Neuron (in vitro differentiated cells): Measurements from ENCODE around the gene LRRC61.
A peak's percentile ranks its signal among the peaks of the same experiment; 100 is the strongest.

Experiments
- H2AFZ ChIP-seq: one replicate; pipeline ENCODE4 v1.6.1; 2013; ENCODE audit warnings: low read depth, mild to moderate bottlenecking, inconsistent platforms, low read length, moderate library complexity
- H3K27me3 ChIP-seq: one replicate; pipeline ENCODE4 v1.6.1; 2013; ENCODE audit warnings: low read length; ENCODE audit not compliant: insufficient read depth
- H3K36me3 ChIP-seq: one replicate; pipeline ENCODE4 v1.6.1; 2013; ENCODE audit warnings: low read length; ENCODE audit not compliant: insufficient read depth
- H3K4me1 ChIP-seq: one replicate; pipeline ENCODE4 v1.6.1; 2013; ENCODE audit warnings: low read length; ENCODE audit not compliant: insufficient read depth
- H3K4me3 ChIP-seq: 2 replicates; pipeline ENCODE4 v1.5.1; 2013; ENCODE audit warnings: mild to moderate bottlenecking, low read length, moderate library complexity
- H3K9me3 ChIP-seq: one replicate; pipeline ENCODE4 v1.6.1; 2013; ENCODE audit warnings: low read length

Gene LRRC61

DNA sequence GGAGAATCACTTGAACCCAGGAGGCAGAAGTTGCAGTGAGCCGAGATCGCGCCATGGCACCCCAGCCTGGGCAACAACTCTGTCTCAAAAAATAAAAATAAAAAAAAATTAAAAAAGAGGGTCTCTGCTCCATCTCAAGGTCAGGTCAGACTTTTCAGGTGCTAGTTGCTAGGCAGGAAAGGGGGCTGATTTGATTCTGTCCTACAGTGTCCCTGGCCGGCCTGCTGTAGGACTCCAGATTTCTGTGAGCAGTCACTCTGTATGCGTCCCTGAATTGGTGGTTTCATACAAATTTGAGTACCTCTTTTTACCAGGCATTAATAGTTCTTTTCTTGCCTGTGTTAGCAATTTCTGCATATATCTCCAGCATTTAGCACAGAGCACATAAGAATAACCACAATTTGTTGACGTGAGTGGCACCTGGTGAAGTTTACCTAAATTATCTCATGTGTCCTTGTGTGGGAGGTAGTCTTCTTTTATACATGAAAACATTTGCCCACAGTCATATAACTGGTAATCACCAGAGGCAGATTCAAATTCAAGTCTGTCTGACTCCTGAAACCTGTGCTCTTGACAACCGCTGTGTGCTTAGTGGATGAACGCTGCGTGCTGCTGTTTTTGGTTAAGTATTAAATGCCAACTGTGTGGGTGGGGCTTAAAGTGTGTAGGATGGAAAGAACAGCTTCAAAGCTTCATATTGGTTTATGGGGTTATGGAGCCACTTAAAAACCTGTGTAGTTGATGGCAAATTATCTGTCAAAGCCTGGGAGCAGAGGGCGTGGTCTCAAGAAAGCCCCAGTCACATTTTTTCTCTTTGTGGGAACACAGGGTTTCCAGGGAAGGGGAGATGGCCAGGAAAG, 52.7 kb downstream of the LRRC61 start:
- Histone ChIP-seq H3K27me3 (no peaks in the 10 kb centered on the region), H3K4me3 (no peak overlapping the region), H3K9me3 (no peaks in the 10 kb centered on the region), H3K36me3 (peaks cover 37% of the 10 kb centered on the region), H2AFZ (no peak overlapping the region), H3K4me1 (peaks cover 31% of the 10 kb centered on the region)

DNA sequence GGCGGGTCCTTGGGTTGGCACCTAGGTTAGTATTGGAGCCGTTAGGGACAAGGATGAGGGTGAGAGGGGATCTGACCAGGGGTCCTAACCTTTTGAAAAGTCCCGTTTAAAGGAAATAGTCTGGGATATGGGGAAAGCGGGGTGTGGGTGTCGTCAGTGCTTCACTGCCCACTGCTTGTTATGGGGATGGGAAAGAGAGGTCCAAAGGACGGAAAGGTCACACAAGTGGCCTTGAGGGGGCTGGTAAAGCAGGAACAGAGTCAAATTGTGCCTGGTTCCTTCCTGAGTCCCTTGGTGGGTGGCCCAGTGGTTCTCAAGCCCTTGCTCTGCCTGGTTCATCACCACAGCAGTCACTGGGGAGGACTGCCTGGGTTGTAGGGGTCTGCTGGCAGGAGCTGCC, 53.4 kb downstream of the LRRC61 start:
- Histone ChIP-seq H2AFZ (no peak overlapping the region), H3K27me3 (no peaks in the 10 kb centered on the region), H3K4me3 (no peak overlapping the region), H3K36me3 (peaks cover 31% of the 10 kb centered on the region), H3K9me3 (no peaks in the 10 kb centered on the region), H3K4me1 (peaks cover 32% of the 10 kb centered on the region)

DNA sequence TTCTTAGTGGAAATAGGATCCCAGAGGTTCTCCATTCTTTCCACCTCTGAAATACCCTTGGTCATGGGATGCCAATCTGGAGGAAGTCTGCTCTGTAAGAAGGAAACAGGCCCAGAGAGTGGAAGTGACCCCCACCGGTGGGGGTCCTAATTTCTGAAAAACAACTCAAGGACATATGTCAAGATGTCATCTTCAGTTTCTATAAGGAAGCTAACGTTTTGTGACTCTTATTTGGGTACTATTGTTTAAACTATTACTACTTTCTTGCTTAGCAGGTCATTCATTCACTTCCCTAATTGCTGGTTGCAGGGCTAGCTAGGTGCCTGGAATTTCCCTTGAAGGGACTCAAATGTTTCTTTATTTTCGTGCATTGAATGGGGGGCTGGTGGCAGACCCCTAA, 54.0 kb downstream of the LRRC61 start:
- no peaks in the 10 kb centered on the region for H3K9me3 ChIP-seq
- H3K4me1 ChIP-seq, result peaks cover 39% of the 10 kb centered on the region
- peaks cover 28% of the 10 kb centered on the region for H3K36me3 ChIP-seq
- no peak overlapping the region for H3K4me3 ChIP-seq
- H3K27me3 ChIP-seq, result no peaks in the 10 kb centered on the region
- no peak overlapping the region for H2AFZ ChIP-seq

DNA sequence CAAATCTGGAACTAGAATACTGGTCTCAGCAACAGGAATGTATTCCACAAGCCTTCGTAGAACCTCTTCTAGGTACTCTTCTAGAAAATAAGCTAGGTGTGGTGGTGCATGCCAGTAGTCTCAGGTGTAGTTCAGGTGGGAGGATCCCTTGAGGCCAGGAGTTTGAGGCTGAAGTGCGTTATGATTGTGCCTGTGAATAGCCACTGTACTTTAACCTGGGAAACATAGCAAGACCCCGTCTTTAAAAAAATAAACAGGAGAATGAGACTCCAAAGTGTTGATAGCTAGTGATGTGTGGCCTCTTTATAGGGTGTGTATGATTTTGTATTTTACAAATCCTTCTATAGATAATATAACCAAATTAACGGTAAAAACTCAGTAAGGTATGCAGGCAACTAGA, 54.5 kb downstream of the LRRC61 start:
- Histone ChIP-seq H3K36me3 (peaks cover 24% of the 10 kb centered on the region), H3K4me3 (no peak overlapping the region), H3K27me3 (no peaks in the 10 kb centered on the region), H3K4me1 (peaks cover 43% of the 10 kb centered on the region), H2AFZ (no peak overlapping the region), H3K9me3 (no peaks in the 10 kb centered on the region)

DNA sequence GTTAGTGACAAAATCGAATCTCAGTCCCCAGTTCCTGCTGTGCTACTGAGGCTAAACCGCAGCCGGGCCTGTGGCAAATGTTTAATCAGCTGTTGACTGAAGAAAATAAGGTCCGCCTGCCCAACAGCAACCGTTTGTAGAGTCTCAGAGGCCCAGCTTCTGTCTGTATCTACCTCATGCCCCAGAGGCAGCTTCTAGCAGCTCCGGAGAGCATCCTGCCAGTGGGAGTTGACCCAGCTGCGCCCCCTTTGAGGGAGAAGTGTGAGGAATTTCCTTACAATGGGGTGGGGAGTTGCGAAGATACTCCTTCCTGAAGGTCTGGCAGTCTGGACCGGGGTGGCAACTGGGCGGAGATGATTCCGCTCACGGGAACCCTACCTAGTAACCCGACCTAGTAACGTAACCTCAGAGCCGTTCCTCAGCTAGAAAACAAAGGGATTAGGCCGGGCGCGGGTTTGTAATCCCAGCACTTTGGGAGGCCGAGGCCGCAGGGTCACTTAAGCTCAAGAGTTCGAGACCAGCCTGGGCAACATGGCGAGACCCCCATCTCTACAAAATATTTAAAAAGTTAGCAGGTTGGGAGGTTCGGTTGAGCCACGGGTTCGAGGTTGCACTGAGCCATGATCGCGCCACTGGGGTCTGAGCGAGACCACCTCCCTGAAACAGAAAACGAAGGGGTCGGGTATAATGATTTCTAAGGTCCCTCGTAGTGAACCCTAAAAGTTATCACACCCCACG, 55.1 kb downstream of the LRRC61 start:
- Histone ChIP-seq H3K4me3 (peak overlapping the region; percentile 88), H3K9me3 (no peaks in the 10 kb centered on the region), H3K4me1 (peaks cover 50% of the 10 kb centered on the region), H3K27me3 (no peaks in the 10 kb centered on the region), H3K36me3 (peaks cover 17% of the 10 kb centered on the region), H2AFZ (no peak overlapping the region)

DNA sequence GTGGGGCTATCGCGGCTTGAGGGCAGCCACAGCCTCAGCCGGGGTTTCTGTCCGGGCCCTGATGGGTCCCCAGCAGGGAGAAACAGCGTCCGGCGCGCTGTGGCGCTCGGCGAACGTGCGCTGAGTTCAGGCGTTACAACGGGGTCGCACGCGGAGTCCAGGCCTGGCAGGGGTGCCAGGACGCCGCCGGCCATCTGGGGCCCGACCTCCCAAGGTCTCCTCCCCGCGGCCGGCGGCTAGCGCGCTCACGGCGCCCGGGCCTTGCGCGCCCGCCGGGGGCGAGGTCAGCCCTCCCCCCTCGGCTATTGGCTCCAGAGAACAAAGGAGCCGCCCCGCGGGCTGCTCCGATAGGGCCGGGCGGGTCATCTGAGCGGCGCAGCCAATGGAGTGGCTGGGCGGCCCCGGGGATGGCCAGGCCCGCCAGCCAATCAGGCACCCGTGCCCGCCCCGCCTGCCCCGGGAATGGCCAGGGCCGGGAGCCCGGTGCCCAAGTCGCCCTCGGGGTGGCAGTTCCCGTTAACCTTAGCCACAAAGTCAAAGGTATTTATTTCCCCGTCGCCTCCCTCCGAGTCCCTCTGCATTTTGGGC, 55.8 kb downstream of the LRRC61 start, which contains the start of gene ZNF775:
Gene ZNF775 (plus strand): TSS at position 478 of the 588 bp plus-strand sequence. CDS start 9,141 bp downstream, outside the sequence.
- Histone ChIP-seq H3K9me3 (no peaks in the 10 kb centered on the region), H3K27me3 (no peaks in the 10 kb centered on the region), H3K4me3 (peak within 1 kb of the TSS; percentile 88), H2AFZ (no peak within 1 kb of the TSS), H3K36me3 (peaks cover 11% of the 10 kb centered on the region), H3K4me1 (peaks cover 54% of the 10 kb centered on the region)

DNA sequence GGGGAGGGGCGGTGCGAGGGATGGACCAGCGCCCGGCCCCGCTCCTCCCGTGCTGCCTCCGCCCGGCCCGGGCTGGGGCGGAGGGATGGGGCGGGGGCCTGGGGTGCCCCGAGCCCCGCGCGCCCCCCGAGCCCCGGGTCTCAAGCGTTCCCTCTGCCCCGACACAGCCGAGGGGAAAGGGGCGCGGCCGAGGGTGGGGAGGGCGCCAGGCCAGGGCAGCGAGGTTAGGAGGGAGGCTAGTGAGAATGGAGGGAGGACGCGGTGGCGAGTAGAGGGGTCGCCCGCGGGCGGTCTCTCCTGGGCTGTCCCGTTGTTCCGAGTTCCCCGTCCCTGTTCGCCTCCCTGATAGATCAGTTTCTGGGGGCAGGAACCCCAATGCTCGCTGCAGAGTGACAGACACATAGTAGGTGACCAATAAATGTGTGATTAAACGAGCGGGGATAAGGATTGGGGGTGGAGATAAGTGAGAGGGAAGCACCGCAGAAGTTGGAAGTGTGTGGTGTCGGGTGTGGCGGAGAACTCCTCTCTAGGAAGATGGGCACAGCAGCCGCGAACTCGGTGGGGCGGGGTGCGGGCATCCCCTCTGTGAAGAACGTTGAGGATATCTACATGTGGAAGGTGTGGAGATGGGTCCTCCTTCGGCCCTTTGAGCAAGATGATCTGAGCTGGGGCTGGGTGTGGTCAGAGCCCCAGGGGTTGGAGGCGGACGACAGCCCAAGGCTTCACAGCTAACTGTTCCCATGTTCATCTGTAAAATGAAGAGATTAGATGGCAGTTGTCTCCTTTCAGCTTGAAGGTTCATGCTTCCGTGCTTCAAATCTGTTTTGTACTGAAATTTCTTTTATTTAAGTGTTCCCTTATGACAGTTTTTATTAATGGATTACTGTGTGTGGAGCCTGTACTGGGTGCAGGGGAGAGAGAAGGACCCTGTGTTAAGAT, 56.6 kb downstream of the LRRC61 start:
- peaks cover 3% of the 10 kb centered on the region for H3K36me3 ChIP-seq
- H3K27me3 ChIP-seq, result no peaks in the 10 kb centered on the region
- H3K4me3 ChIP-seq, result peak overlapping the region; percentile 88
- no peak overlapping the region for H2AFZ ChIP-seq
- H3K9me3 ChIP-seq, result no peaks in the 10 kb centered on the region
- H3K4me1 ChIP-seq, result peaks cover 62% of the 10 kb centered on the region

DNA sequence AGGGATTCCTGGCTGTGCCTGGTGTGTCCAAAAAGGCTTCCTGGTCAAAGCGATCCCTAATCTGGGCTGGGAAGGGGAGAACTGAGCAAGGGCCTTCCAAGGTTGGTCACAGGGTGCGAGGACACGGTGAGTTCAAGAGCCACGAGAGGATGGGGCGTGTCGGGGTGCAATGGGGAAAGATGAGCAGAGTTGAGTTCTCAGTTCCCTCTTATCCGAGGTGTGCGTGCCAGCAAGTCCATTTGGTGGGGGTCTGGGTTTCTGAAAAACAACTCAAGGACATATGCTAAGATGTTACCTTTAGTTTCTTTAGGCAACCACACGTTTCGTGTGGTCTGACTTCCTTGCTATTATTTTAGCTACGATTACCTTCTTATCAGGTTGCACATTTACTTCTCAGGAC, 57.3 kb downstream of the LRRC61 start:
- Histone ChIP-seq H3K9me3 (no peaks in the 10 kb centered on the region), H3K36me3 (no peaks in the 10 kb centered on the region), H3K4me3 (peak overlapping the region; percentile 88), H3K27me3 (no peaks in the 10 kb centered on the region), H3K4me1 (peaks cover 70% of the 10 kb centered on the region), H2AFZ (no peak overlapping the region)

DNA sequence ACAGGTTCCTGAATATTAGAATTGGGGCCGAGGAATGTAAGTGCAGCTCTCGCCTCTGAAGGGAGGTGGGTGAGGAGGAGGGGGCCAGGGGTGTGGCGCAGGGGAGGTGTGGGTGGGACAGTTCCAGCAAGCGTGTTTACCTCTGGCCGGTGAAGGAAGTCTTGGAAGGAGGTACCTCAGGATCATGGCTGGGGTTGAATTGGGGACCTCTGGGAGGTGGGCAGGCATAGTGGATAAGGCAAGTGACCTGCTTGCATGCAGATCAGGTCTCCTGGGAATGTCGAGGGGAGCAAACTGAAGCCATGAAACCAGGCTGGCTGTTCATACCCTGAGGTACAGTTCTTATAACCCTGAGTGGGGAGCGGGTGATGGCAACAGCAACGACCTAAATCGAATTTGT, 57.9 kb downstream of the LRRC61 start:
- Histone ChIP-seq H2AFZ (no peak overlapping the region), H3K4me3 (no peak overlapping the region), H3K4me1 (peaks cover 76% of the 10 kb centered on the region), H3K27me3 (no peaks in the 10 kb centered on the region), H3K9me3 (no peaks in the 10 kb centered on the region), H3K36me3 (no peaks in the 10 kb centered on the region)

DNA sequence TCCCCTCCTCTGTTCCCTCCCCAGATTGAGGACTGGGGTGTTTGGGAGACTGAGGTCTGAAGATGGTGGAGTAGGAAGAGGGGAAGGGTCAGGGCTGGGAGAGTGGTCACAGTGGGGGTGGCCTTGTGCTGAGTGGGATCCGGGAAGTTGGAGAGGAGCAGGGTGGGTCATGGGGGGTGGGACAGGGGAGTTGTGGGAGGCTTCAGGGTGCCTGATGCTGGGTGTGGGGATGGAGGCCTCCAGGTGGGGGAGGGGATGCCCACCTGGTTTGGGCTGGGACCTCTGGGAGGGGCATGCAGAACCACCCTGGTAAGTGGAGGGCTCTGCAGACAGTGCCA, 58.6 kb downstream of the LRRC61 start:
- H3K36me3 ChIP-seq, result peaks cover 2% of the 10 kb centered on the region
- H3K27me3 ChIP-seq, result no peaks in the 10 kb centered on the region
- no peaks in the 10 kb centered on the region for H3K9me3 ChIP-seq
- peaks cover 82% of the 10 kb centered on the region for H3K4me1 ChIP-seq
- no peak overlapping the region for H2AFZ ChIP-seq
- H3K4me3 ChIP-seq, result no peak overlapping the region

DNA sequence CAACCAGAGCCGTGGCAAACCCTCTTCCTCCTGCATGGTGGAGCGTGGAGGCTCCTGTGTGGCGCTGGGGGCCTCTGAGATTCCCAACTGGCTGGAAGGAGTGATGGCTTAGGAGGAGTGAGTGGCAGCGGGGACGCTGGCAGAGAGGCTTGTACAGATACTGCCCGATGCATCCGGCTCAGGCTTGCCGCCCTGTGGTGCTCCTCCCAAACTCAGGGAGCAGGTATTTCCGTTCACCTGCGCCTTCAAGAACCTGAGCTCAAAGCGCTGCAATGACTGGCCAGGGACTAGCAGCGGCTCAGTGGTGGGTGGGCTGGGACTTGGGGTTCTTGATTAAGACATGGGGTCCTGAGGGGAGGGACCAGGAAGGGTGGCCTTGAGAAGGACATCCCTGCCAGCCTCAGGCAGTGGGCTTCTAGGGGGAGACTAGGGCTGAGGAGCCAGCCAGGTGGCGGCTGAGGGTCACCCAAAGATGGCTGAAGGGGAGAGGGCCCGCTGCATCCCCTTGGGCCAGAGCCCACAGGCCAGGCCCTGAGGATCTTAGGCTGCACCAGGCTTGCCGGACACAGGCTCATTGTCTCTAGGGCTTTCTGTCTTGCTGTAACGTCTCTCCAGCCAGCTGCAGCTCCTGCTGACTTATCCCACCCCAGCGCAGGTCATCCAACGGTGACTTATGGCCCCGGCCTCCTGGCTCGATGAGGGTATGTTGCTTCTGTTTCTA, 59.1 kb downstream of the LRRC61 start:
- no peaks in the 10 kb centered on the region for H3K9me3 ChIP-seq
- no peak overlapping the region for H2AFZ ChIP-seq
- peaks cover 2% of the 10 kb centered on the region for H3K36me3 ChIP-seq
- peaks cover 82% of the 10 kb centered on the region for H3K4me1 ChIP-seq
- no peak overlapping the region for H3K4me3 ChIP-seq
- H3K27me3 ChIP-seq, result no peaks in the 10 kb centered on the region

DNA sequence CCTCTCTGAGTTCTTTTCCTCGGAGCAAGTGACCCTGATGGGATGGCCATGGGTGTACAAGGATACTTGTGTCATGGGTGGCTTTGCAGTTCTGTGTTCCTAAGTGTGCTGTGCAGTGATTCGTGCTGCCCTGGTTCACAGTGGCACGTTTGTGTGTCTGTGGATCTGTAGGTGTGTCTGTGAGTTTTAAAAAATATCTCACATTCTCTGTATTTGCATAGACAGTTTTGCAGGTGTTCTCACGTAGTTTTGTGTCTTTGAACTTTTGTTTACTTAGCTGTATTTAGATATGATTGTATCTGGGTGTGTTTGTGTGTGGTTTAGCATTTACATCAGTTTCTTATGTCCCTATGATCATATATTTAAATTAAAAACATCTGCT, 59.7 kb downstream of the LRRC61 start:
- Histone ChIP-seq H3K9me3 (no peaks in the 10 kb centered on the region), H3K4me3 (no peak overlapping the region), H3K36me3 (peaks cover 3% of the 10 kb centered on the region), H3K4me1 (peaks cover 78% of the 10 kb centered on the region), H2AFZ (no peak overlapping the region), H3K27me3 (no peaks in the 10 kb centered on the region)
